HK-2 (cell line): ENCODE data around the gene VASN.
"Not testable (repeated sequence)": the region's sequence is repeated elsewhere in the genome, so short reads cannot be mapped to it uniquely, and the experiment has no call there.

Experiments used
- DNase-seq: peaks from one replicate; pipeline ENCODE4 v3.0.0-alpha.2; 2018; ENCODE audit not compliant: unreplicated experiment

Gene VASN

DNA sequence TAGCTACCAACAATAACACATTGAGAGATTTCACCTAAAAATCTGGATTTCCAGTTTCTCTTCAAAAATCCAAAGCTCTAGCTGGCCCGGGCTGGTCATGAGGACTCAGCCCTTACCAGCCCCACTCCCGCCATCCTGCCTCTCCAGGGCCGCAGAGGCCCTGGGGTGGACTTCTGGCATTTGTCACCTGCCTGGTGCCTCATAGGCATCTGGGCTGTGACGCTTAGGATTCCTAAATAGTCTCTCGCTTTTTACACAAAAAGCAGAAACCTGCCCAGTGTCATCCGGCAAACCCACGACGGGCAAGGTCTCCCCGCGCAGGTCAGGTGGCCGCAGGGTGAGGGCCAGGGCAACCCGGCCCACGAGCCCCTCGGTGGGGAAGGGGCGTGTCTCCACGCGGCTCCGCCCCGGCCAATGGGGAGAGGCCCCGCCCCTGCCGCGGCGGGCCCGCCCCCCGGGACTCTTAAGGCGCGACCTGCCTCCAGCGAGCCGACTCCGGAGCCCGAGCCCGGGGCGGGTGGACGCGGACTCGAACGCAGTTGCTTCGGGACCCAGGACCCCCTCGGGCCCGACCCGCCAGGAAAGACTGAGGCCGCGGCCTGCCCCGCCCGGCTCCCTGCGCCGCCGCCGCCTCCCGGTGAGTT is at the start of gene VASN:
TSS of gene VASN (plus strand) at position 492 of the 644 bp plus-strand sequence. CDS start 9,030 bp downstream, outside the sequence.
- peak; percentile 76 for DNase-seq

DNA sequence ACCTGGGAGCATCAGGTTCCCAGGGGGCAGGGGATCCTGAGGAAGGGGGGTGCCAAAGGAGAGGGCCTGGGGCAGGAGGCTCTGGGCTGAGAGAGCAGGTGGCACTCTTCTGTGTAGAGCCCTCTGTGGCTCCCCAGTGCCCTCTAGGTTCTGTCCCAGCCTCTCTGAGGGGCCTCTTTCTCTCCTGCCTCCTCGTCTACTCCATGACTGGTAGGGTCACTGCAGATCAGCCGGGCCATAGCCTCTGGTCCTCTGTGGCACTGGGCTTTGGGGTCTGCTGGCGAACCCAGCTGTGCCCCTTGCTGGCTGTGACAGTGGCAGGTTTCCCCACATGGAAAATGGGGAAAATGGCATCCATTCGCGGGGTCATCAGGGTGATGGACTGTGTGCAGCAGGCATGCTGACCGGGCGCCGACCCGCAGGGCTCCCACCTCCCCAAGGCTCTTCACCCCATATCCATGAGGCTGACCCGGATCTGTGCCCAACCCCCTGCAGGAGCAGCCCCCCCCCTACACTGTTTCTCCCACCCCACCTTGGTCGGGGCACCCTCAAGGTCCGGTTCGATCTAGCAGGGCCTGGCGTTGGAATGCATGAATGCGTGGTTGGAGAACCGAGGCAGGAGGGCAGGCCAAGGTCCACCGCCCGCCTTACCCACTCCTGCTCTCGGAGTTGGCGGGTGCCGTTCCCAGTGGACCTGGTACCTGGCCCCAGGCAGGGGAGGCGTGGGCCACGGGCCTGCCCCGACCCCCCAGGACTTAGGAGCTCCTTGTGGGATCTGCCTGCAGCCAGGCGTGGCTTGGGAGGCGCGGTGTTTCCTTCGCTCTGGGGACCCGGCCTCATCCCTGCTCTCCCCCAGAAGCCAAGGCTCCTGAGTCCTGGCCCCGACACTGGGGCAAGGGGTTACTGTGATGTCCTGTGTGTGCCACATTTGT is 49.3 kb upstream of the VASN start:
- no peak for DNase-seq

DNA sequence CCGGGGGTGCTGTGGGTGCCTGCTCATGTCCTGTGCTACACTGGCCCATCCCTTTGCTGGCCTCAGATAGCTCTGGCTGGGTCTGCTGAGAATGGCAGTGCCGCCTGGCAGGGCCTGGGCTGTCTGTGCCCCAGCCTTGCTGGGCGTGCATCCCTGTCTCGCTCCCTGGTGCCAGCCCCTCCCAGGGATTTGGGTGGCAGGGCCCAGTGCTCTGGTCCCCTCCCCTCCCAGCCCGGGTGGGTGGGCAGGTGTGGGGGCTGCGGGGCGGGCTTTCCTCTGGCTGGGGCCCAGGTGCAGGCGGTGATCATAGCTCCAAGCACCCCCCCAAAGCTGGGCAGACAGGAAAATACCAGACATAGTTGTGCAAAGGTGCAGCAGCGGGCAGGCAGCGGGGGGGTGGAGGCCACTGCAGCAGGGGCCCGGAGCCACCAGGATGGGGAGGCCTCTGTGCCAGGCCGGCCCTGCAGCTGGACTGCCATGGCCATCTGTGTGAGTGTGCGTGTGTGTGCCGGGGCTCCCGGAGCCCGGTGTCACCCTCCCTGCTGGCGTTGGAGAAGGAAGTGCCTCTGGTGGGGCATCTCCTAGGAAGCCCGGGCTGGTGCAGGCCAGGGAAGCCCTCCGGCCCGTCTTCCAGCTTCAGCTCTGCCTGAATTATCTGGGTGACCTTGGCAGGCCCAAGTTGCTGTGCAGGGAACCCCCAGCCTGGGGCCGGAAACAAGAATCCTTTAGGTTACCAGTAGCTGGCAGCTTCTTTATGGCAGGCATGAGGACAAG is 48.4 kb upstream of the VASN start:
- no peak for DNase-seq

DNA sequence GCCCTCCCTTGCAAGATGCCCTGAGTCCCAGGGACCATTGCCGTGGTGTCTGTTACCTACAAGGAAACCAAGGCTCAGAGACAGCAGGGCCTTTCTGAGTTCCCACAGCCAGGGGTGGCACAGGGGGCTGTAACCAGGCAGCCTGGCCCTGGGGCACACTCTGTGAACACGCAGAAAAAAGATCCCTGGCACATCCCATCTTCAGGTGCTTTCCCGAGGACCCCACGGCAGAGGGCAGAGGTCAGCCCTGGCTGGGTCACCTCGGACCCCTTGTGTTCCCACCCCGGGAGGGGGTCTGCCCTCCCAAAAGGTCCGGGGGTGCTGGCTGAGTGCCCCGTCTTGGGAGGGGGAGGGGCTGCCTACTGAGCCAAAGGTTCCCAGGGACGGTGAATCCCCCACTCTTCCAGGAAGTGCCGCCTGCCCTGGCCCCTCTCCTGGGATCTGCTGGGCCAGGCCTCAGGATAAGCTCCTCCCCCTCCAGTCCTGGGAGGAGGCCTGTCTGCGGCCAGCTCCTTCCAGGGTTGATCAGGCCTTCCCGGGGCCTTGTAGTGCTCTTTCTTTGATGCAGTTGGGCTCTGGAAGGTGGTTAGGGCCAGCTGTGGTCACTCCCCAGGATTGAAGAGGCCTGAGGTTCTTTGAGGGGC is 47.7 kb upstream of the VASN start:
- DNase-seq: no peak

DNA sequence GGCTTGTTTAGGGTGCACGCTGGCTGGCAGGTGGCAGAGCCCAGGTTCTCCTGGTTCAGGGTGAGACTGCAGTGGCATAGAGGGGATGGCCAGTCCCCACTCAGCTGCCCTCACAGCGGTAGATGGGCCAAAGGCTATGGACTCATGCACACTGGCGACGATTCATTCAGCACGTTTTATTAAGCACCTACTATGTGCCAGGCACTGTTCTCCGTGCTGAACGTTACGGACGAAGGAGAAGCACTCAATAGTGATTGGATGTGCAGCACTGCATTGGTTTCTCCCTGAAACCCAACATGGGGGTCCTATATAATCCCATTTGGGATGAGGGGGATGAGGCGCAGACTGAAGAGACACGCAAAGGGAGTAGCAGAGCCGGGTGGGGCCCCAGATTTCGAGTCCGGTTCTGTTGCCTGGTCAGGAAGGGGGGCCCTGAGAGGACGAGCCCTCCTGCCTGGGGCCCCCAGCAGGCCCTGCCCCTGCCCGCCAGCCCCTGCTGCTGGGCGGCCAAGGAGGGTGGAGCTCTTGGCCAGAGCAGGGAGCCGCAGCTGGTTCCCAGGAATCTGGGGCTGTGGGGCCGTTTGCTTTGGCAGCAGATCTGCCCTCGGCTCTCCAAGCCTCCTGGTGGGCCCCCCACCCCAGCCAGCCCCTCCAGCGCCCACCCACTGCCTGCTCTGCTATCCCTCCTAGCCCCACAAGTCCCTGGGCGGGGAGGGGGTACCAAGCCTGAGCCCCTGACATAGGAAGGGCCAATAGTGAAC is 47.0 kb upstream of the VASN start:
- DNase-seq: no peak

DNA sequence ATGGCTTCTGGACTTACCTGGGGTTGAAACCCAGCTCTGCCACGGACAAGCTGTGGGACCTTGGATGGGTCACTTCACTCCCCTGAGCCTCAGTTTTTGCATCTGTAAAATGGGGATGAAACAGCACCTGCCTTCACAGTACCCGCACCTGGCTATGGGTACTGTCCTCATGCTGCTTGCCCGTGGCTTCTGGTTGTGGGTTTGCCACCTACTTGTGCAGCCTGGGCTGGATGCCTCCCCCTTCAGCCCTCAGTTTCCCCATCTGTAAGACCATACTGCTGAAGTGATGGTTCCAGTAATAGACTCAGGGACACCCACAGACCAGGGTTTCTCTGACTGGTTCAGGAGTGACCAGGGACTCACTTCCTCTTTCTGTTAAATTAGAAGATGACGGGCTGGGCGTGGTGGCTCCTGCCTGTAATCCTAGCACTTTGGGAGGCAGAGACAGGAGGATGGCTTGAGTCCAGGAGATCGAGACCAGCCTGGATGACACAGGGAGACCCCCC is 46.3 kb upstream of the VASN start:
- DNase-seq: no peak

DNA sequence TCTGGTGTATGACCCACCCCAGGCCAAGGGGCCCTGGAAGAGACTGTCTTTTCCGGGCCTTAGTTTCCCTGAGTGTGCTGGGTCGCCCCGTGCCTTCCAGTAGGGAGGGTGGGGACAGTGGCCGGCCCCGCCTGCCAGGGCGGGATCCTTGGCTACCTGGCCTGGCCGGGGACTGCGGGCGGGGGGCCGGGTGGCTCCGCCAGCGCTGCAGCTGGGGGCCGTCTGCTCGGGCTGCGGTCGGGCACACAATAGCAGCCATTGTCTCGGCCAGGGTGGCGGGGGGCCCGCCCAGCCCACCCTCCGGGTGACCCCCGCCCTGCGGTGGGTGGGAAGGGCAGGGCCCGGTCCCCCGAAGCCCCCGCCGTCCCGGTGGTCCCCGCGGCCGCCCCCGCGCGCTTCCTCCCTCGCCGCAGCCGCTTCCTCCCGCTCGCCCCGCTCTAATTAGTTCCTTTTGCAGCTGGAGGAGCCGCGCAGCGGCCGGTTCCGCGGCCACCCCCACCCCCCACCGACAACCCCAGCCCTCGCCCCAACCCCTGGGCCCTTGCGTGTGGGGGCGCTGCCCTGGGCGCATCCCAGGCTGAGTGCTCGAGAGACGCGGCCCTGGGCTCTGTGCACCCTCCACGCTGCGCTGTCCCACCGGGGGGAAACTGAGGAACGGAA is 44.1 kb upstream of the VASN start:
- DNase-seq: no peak

DNA sequence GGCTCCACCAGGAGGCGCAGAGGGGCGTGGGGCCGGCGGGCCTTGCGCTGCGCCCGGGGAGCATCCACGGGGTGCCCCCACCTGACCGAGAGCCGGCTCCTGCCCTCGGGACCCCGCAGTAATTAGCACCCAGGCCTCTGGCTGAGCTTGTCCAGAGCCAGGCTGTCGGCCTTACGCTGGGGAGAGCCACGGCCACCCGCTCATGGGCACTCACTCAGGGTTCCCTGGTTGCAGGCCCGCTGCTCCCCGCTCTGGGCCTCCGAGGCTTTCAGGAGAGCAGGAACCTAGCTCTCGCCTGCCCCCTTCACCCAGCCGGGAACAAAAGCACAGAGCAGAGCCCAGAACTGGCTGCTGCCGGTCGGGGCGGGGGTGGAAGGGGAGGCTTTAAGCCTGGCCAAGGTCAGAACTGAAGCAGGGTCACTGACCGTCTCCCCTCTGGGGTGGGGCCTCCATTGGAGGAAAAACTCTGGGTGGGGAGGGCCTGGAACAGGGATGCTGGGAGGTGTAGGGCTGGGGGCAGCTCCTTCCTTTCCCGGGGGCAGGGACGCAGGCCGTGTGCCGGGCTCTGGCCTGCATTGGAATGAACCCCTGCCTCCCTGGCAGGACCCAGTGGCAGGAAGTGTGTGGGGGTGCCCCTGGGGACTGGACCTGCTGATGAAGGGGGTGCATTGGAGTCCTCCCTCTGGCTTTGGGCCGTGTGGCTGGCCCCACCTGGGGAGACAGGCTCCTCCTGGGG is 43.4 kb upstream of the VASN start:
- no peak for DNase-seq

DNA sequence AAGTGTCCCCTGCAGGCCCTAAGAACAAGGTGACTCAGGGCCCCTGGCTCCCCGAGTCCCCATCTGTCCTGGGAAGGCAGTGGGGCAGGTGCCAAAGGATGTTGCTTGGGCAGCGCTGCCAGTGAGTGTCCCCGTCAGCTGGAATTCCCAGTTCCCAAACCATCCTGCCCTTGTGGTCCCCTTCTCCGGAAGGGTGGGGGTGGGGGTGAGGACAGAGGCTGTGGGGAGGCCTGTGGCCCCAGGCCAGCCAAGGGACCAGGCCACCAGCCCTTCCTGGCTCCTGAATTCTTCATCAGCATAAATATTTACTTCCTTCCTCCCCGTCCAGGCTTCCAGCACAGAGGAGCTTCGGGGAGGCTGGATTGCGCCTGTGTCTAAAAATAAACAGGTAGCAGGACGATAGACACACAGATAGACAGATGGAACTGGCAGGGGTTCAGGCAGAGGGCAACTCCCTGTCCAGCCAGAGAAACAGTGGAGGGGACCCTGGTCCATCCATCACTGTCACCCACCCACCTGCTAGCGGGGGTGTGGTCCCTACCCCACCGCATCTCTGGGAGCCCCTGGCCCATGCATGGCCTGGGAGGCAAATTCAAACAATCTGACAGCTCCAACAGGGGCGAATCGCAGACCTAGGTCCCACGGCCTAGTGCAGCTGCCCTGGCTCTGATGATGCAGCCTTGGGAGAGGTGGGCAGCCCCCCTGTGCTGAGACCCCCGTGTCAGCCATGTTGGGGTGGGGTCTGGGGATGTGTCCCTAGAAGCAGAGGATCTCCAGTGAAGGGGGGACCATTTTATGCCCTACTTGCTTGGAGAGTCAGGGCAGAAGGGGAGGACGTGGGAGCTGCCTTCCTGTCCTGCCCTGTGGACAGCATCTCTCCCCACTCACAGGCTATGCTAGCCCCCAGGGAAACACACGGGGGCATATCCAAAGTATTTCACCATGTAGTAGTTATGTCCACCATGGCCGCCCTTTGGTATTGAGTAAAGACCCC is 42.6 kb upstream of the VASN start:
- no peak for DNase-seq

DNA sequence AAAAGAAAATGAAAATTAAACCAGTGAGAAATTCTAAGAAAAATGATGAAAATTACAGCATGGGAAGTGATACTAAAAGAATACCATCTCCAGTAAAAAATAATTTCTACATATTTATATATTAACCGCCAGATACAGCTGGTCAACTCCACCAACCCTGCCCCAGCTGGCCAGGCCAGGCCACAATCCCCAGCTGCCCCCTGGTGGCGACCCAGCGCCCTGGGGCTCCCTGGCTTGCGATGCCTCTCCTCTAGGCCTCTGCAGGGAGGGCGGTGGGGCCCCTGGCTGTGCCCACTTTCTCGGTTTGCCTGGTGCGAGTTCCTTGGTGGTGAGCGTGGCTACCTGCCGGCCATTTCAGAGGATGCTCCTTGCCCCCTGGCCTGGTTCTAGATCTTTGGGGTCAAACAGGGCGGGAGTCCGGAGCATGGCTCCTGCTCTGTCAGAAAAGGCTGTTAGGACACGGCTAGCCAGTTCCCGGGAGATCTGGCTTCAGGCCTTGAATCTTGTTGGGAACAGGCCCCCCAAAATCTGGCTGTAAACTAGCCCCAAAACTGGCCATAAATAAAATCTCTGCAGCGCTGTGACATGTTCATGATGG is 41.3 kb upstream of the VASN start:
- peak; percentile 59 for DNase-seq

DNA sequence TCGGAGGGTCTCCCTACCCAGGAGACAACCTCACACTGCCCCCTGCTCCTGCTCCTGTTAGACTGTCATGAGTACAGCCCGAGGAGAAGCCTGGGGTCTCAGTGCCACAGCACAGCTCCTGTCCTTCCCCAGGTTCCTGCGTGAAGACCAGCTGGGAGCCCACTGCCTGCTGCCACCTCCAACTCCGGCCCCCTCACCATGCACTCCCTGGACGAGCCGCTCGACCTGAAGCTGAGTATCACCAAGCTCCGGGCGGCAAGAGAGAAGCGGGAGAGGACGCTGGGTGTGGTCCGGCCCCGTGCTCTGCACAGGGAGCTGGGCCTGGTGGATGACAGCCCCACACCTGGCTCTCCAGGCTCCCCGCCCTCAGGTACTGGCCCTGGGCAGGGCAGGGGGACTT is 39.6 kb upstream of the VASN start:
- no peak for DNase-seq

DNA sequence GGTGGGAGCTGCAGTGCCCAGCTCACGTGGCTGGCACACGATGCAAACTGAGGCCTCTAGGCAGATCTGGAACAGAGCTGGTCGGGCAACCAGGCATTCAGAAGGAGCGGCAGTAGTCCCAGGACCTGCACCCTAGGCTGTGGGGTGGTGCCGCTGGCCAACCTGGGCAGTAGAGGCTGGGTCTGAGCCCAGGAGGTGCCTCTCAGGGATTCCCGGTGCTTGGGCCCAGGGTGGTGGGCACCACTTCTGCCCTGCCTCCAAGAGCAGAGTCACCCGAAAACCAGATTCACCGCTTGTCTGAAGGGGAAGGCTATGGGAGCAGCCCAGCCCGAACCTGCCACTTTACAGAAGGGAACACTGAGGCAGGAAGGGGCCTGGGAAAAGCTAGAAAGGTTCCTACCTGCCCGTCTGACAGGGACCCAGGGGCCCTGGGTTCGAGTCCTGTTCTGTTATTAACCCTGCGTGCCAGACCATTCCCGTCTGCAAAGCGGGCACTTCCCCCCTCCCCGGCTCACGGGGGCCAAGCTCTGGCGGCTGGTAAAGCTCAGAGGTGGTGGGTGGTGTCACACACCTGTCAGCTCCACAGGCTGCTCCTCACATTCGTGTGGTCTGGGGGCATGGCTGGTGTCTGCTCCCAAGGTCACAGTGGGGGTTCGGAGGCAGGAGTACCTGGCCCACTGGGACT is 38.9 kb upstream of the VASN start:
- no peak for DNase-seq

DNA sequence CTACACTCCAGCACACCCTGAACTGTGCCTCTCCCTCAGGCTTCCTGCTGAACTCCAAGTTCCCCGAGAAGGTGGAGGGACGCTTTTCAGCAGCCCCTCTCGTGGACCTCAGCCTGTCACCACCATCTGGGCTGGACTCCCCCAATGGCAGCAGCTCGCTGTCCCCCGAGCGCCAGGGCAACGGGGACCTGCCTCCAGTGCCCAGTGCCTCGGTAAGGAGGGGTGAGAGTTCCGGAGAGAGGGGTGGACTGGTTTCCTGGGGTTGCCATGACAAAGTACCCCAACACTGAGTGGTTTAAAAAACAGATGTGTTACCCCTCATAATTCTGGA is 38.4 kb upstream of the VASN start:
- no peak for DNase-seq

DNA sequence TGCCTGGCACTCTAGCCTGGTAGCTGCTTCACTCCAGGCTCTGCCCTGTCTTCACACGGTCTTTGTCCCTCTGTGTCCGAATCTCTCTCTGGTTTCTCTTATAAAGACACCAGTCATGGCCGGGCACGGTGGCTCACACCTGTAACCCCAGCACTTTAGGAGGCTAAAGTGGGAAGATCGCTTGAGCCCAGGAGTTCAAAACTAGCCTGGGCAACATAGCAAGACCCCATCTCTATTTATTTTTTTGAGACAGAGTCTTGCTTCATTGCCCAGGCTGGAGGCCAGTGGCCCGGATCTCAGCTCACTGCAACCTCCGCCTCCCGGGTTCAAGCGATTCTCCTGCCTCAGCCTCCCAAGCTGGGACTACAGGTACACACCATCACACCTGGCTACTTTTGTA is 37.9 kb upstream of the VASN start:
- DNase-seq: not testable (repeated sequence)

DNA sequence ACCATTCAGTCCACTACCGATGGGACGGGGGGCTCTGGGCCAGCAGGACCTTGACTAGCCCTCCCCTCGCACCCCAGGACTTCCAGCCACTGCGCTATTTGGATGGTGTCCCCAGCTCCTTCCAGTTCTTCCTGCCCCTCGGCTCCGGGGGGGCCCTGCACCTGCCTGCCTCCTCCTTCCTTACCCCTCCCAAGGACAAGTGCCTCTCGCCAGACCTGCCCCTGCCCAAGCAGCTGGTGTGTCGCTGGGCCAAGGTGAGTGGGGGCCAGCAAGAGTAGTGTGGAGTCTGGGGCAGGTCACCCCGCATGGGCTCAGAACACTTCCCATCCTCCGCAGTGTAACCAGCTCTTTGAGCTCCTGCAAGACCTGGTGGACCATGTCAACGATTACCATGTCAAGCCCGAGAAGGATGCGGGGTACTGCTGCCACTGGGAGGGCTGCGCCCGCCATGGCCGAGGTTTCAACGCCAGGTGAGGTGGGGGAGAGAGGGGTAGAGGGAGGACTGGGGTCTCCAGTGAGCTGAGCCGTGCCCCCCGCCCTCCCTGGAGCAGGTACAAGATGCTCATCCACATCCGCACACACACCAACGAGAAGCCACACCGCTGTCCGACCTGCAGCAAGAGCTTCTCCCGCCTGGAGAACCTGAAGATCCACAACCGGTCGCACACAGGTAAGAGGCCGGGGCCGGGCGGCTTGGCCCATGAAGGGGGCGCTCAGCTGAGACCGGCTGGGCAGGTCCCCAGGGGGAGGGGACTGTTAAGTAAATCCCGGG is 36.7 kb upstream of the VASN start:
- no peak for DNase-seq

DNA sequence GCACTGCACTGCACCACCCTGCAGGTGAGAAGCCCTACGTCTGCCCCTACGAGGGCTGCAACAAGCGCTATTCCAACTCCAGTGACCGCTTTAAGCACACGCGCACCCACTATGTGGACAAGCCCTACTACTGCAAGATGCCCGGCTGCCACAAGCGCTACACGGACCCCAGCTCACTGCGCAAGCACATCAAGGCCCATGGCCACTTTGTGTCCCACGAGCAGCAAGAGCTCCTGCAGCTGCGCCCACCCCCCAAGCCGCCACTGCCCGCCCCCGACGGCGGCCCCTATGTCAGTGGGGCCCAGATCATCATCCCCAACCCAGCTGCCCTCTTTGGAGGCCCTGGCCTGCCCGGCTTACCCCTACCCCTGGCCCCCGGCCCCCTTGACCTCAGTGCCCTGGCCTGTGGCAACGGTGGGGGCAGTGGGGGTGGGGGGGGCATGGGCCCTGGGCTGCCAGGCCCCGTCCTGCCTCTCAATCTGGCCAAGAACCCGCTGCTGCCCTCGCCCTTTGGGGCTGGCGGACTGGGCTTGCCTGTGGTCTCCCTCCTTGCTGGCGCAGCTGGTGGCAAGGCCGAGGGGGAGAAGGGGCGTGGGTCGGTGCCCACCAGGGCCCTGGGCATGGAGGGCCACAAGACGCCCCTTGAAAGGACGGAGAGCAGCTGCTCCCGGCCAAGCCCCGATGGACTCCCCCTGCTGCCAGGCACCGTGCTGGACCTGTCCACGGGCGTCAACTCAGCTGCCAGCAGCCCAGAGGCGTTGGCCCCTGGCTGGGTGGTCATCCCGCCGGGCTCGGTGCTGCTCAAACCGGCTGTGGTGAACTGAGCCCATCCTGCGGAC is 34.7 kb upstream of the VASN start:
- DNase-seq: no peak
